Left ventricle myocardium inferior (tissue), 1 donor: ENCODE measurements around the gene RNPEP. TPM values are rescaled to one million over a fixed set of nuclear protein-coding genes. Genes with fewer than 3 reads are reported as not detected.
"Not testable (repeated sequence)": the region's sequence is repeated elsewhere in the genome, so short reads cannot be mapped to it uniquely, and the experiment has no call there.

Experiments
- DNase-seq: peaks from one replicate; pipeline ENCODE4 v3.0.0-alpha.2; 2020
- H3K27ac ChIP-seq: fragments of 200-600 bp; replicated peaks from 2 replicates; pipeline ENCODE4 v1.8.0; 2021
- H3K27me3 ChIP-seq: fragments of 200-600 bp; 2 replicates; pipeline ENCODE4 v1.8.0; 2021; ENCODE audit warnings: low read depth
- H3K36me3 ChIP-seq: fragments of 200-600 bp; 2 replicates; pipeline ENCODE4 v1.8.0; 2021
- H3K4me1 ChIP-seq: fragments of 200-600 bp; 2 replicates; pipeline ENCODE4 v1.8.0; 2021
- H3K4me3 ChIP-seq: fragments of 200-600 bp; 2 replicates; pipeline ENCODE4 v1.8.0; 2021; ENCODE audit warnings: mild to moderate bottlenecking, moderate library complexity
- H3K9me3 ChIP-seq: fragments of 200-600 bp; replicated peaks from 2 replicates; pipeline ENCODE4 v1.8.0; 2021
- CTCF ChIP-seq: fragments of 200-600 bp; IDR thresholded peaks from 2 replicates; pipeline ENCODE4 v1.8.0; 2021; ENCODE audit warnings: antibody characterized with exemption, mild to moderate bottlenecking, borderline replicate concordance
- intact Hi-C: fragments of 100-400 bp; cut with micrococcal nuclease; formaldehyde crosslinking; loops from one replicate; pipeline ENCODE4 v1.11.0; 2022
- total RNA-seq: library from RNA; stranded (reverse); fragmentation: NEBNext Ultra II Directional; extraction: Animal tissue kit (Norgen Biotek cat#: 25700); gene quantifications from one replicate; pipeline ENCODE4 v1.2.1, GENCODE V29; 2021
- donor health status: DM: no; HTN: yes; CAD: no; lungs with severe emphysema.

RNPEP gene
- total RNA-seq, 1 donor from 2014 or later: 16.6 TPM

GRCh38 chr1:201949491-201949890 is 33.0 kb upstream of the RNPEP start:
- no peak for TF ChIP-seq CTCF
- no peaks in the 10 kb centered on the region for H3K9me3 ChIP-seq
- H3K4me3 ChIP-seq: no peak overlapping the region
- H3K27ac ChIP-seq: peak overlapping the region; percentile 63
- intact Hi-C loops: no loop called here
- H3K4me1 ChIP-seq: peaks cover 25% of the 10 kb centered on the region
- DNase-seq: no peak
- H3K27me3 ChIP-seq: peaks cover 12% of the 10 kb centered on the region
- no peaks in the 10 kb centered on the region for H3K36me3 ChIP-seq

GRCh38 chr1:201954263-201955008 is 28.0 kb upstream of the RNPEP start:
- no peak for TF ChIP-seq CTCF
- H3K9me3 ChIP-seq: no peaks in the 10 kb centered on the region
- no peak for DNase-seq
- intact Hi-C loops: no loop called here
- H3K27me3 ChIP-seq: no peaks in the 10 kb centered on the region
- H3K36me3 ChIP-seq: peaks cover 26% of the 10 kb centered on the region
- peak overlapping the region; percentile 88 for H3K27ac ChIP-seq
- peaks cover 20% of the 10 kb centered on the region for H3K4me1 ChIP-seq
- peak overlapping the region; percentile 91 for H3K4me3 ChIP-seq

GRCh38 chr1:201955009-201955728 is 27.3 kb upstream of the RNPEP start, which contains the start of gene TIMM17A:
Gene TIMM17A (plus strand): TSS chr1:201955503. CDS start chr1:201955527, 24 bp downstream.
- no peak for TF ChIP-seq CTCF
- peak within 1 kb of the TSS; percentile 88 for H3K27ac ChIP-seq
- H3K27me3 ChIP-seq: no peaks in the 10 kb centered on the region
- peak; percentile 96 for DNase-seq
- H3K36me3 ChIP-seq: peaks cover 33% of the 10 kb centered on the region
- intact Hi-C loops: no loop called here
- peak within 1 kb of the TSS; percentile 91 for H3K4me3 ChIP-seq
- no peaks in the 10 kb centered on the region for H3K9me3 ChIP-seq
- H3K4me1 ChIP-seq: peaks cover 20% of the 10 kb centered on the region

- H3K9me3 ChIP-seq: no peaks in the 10 kb centered on the region
- intact Hi-C loops: no loop called here
These were observed 26.7 kb upstream of the RNPEP start for GRCh38 chr1:201955729-201956143.

GRCh38 chr1:201958348-201958747 is 24.1 kb upstream of the RNPEP start:
- H3K4me3 ChIP-seq: no peak overlapping the region
- intact Hi-C loops: no loop called here
- peaks cover 65% of the 10 kb centered on the region for H3K36me3 ChIP-seq

More at GRCh38 chr1:201955729-201956143, 26.7 kb upstream of the RNPEP start:
- H3K4me1 ChIP-seq: peaks cover 20% of the 10 kb centered on the region
- peak overlapping the region; percentile 91 for H3K4me3 ChIP-seq
- H3K27ac ChIP-seq: peak overlapping the region; percentile 88
- H3K27me3 ChIP-seq: no peaks in the 10 kb centered on the region
- H3K36me3 ChIP-seq: peaks cover 39% of the 10 kb centered on the region
- no peak for DNase-seq
- TF ChIP-seq CTCF: no peak

GRCh38 chr1:201962382-201962781 is 20.1 kb upstream of the RNPEP start:
- intact Hi-C loops, H3K9me3 ChIP-seq, H3K4me1 ChIP-seq, H3K27me3 ChIP-seq, H3K27ac ChIP-seq, DNase-seq, H3K4me3 ChIP-seq: not testable (repeated sequence)
- H3K36me3 ChIP-seq: peaks cover 98% of the 10 kb centered on the region

More at GRCh38 chr1:201958348-201958747, 24.1 kb upstream of the RNPEP start:
- Histone ChIP-seq H3K27ac (no peak overlapping the region), H3K9me3 (no peaks in the 10 kb centered on the region), H3K27me3 (no peaks in the 10 kb centered on the region), H3K4me1 (peaks cover 20% of the 10 kb centered on the region)
- no peak for TF ChIP-seq CTCF
- DNase-seq: no peak
